T-helper 1 cell treated with Interleukin-12 subunit alpha and Interleukin-12 subunit beta and Interleukin-4 antibody, amounts not matched to agents 30 μg/mL and 1 μg/mL, for 36 hours (primary cell): Measurements from ENCODE around the gene STXBP5.

Source experiments
- H3K27ac Mint-ChIP-seq: one replicate; pipeline ENCODE4 v1.8.0; 2021; ENCODE audit warnings: mild to moderate bottlenecking, mixed read lengths
- H3K27me3 Mint-ChIP-seq: one replicate; pipeline ENCODE4 v1.8.0; 2021; ENCODE audit warnings: low read depth, mixed read lengths
- H3K36me3 Mint-ChIP-seq: one replicate; pipeline ENCODE4 v1.8.0; 2021; ENCODE audit warnings: low read depth, mixed read lengths
- H3K4me1 Mint-ChIP-seq: one replicate; pipeline ENCODE4 v1.8.0; 2021; ENCODE audit warnings: low read depth, mixed read lengths
- H3K4me3 Mint-ChIP-seq: one replicate; pipeline ENCODE4 v1.8.0; 2021; ENCODE audit warnings: mild to moderate bottlenecking, moderate library complexity, mixed read lengths
- H3K9me3 Mint-ChIP-seq: one replicate; pipeline ENCODE4 v1.8.0; 2021; ENCODE audit warnings: mixed read lengths

Gene STXBP5

GRCh38 chr6:147167576-147168461 lies 36.4 kb upstream of the STXBP5 start:
- Mint-ChIP-seq H3K27ac (no peak overlapping the region), H3K36me3 (no peaks in the 10 kb centered on the region), H3K9me3 (peaks cover 5% of the 10 kb centered on the region), H3K27me3 (no peaks in the 10 kb centered on the region), H3K4me1 (no peaks in the 10 kb centered on the region), H3K4me3 (no peak overlapping the region)

- H3K9me3 Mint-ChIP-seq: peaks cover 5% of the 10 kb centered on the region
- H3K4me1 Mint-ChIP-seq: no peaks in the 10 kb centered on the region
- no peak overlapping the region for H3K27ac Mint-ChIP-seq
- H3K27me3 Mint-ChIP-seq: no peaks in the 10 kb centered on the region
- H3K4me3 Mint-ChIP-seq: no peak overlapping the region
- no peaks in the 10 kb centered on the region for H3K36me3 Mint-ChIP-seq
Measured at GRCh38 chr6:147169529-147169928, 34.7 kb upstream of the STXBP5 start.

GRCh38 chr6:147170269-147170668 lies 33.9 kb upstream of the STXBP5 start:
- Mint-ChIP-seq H3K4me3 (no peak overlapping the region), H3K4me1 (no peaks in the 10 kb centered on the region), H3K27me3 (no peaks in the 10 kb centered on the region), H3K36me3 (no peaks in the 10 kb centered on the region), H3K27ac (no peak overlapping the region), H3K9me3 (peaks cover 5% of the 10 kb centered on the region)

- Mint-ChIP-seq H3K27ac (no peak overlapping the region), H3K4me1 (no peaks in the 10 kb centered on the region), H3K27me3 (no peaks in the 10 kb centered on the region), H3K36me3 (no peaks in the 10 kb centered on the region), H3K9me3 (no peaks in the 10 kb centered on the region), H3K4me3 (no peak overlapping the region)
Measured at GRCh38 chr6:147173140-147173539, 31.1 kb upstream of the STXBP5 start.

GRCh38 chr6:147173675-147174308 lies 30.4 kb upstream of the STXBP5 start:
- no peaks in the 10 kb centered on the region for H3K36me3 Mint-ChIP-seq
- H3K27ac Mint-ChIP-seq: no peak overlapping the region
- H3K9me3 Mint-ChIP-seq: no peaks in the 10 kb centered on the region
- no peaks in the 10 kb centered on the region for H3K4me1 Mint-ChIP-seq
- no peaks in the 10 kb centered on the region for H3K27me3 Mint-ChIP-seq
- H3K4me3 Mint-ChIP-seq: no peak overlapping the region

GRCh38 chr6:147176795-147177194 lies 27.4 kb upstream of the STXBP5 start:
- no peaks in the 10 kb centered on the region for H3K36me3 Mint-ChIP-seq
- no peaks in the 10 kb centered on the region for H3K4me1 Mint-ChIP-seq

GRCh38 chr6:147177286-147177685 lies 26.9 kb upstream of the STXBP5 start:
- Mint-ChIP-seq H3K9me3 (no peaks in the 10 kb centered on the region), H3K27ac (no peak overlapping the region), H3K36me3 (no peaks in the 10 kb centered on the region), H3K27me3 (no peaks in the 10 kb centered on the region), H3K4me1 (no peaks in the 10 kb centered on the region), H3K4me3 (no peak overlapping the region)

More at GRCh38 chr6:147176795-147177194, 27.4 kb upstream of the STXBP5 start:
- H3K4me3 Mint-ChIP-seq: no peak overlapping the region
- H3K27me3 Mint-ChIP-seq: no peaks in the 10 kb centered on the region
- H3K9me3 Mint-ChIP-seq: no peaks in the 10 kb centered on the region
- H3K27ac Mint-ChIP-seq: no peak overlapping the region

GRCh38 chr6:147178355-147178754 lies 25.9 kb upstream of the STXBP5 start:
- no peaks in the 10 kb centered on the region for H3K36me3 Mint-ChIP-seq
- H3K4me3 Mint-ChIP-seq: no peak overlapping the region
- no peaks in the 10 kb centered on the region for H3K4me1 Mint-ChIP-seq
- H3K27me3 Mint-ChIP-seq: no peaks in the 10 kb centered on the region
- no peaks in the 10 kb centered on the region for H3K9me3 Mint-ChIP-seq
- no peak overlapping the region for H3K27ac Mint-ChIP-seq

GRCh38 chr6:147179809-147180208 lies 24.4 kb upstream of the STXBP5 start:
- H3K4me3 Mint-ChIP-seq: no peak overlapping the region
- no peaks in the 10 kb centered on the region for H3K4me1 Mint-ChIP-seq
- H3K9me3 Mint-ChIP-seq: no peaks in the 10 kb centered on the region
- H3K36me3 Mint-ChIP-seq: no peaks in the 10 kb centered on the region
- H3K27me3 Mint-ChIP-seq: no peaks in the 10 kb centered on the region
- no peak overlapping the region for H3K27ac Mint-ChIP-seq

- Mint-ChIP-seq H3K4me1 (no peaks in the 10 kb centered on the region), H3K27ac (no peak overlapping the region), H3K4me3 (no peak overlapping the region), H3K27me3 (no peaks in the 10 kb centered on the region), H3K9me3 (no peaks in the 10 kb centered on the region), H3K36me3 (no peaks in the 10 kb centered on the region)
Measured at GRCh38 chr6:147180926-147181325, 23.3 kb upstream of the STXBP5 start.

GRCh38 chr6:147184379-147184778 lies 19.8 kb upstream of the STXBP5 start:
- Mint-ChIP-seq H3K36me3 (no peaks in the 10 kb centered on the region), H3K27ac (no peak overlapping the region), H3K4me1 (no peaks in the 10 kb centered on the region), H3K4me3 (no peak overlapping the region), H3K9me3 (no peaks in the 10 kb centered on the region), H3K27me3 (no peaks in the 10 kb centered on the region)

GRCh38 chr6:147185216-147185615 lies 19.0 kb upstream of the STXBP5 start:
- H3K4me1 Mint-ChIP-seq: no peaks in the 10 kb centered on the region
- no peak overlapping the region for H3K4me3 Mint-ChIP-seq

GRCh38 chr6:147190556-147190955 lies 13.7 kb upstream of the STXBP5 start:
- Mint-ChIP-seq H3K4me1 (peaks cover 10% of the 10 kb centered on the region), H3K9me3 (no peaks in the 10 kb centered on the region), H3K27me3 (no peaks in the 10 kb centered on the region), H3K36me3 (no peaks in the 10 kb centered on the region), H3K4me3 (no peak overlapping the region), H3K27ac (no peak overlapping the region)

More at GRCh38 chr6:147185216-147185615, 19.0 kb upstream of the STXBP5 start:
- Mint-ChIP-seq H3K9me3 (no peaks in the 10 kb centered on the region), H3K27me3 (no peaks in the 10 kb centered on the region), H3K36me3 (no peaks in the 10 kb centered on the region), H3K27ac (no peak overlapping the region)

- Mint-ChIP-seq H3K27ac (no peak overlapping the region), H3K27me3 (no peaks in the 10 kb centered on the region), H3K4me1 (peaks cover 13% of the 10 kb centered on the region), H3K9me3 (no peaks in the 10 kb centered on the region), H3K4me3 (no peak overlapping the region), H3K36me3 (no peaks in the 10 kb centered on the region)
Measured at GRCh38 chr6:147192278-147192911, 11.8 kb upstream of the STXBP5 start.
